ENCODE results near the gene LHPP.
A peak's percentile ranks its signal among the peaks of the same experiment; 100 is the strongest.

GRCh38 chr10:124525751-124526600 lies 64.4 kb downstream of the LHPP start:
- TF ChIP-seq HDAC2 (IDR thresholded peaks at IDR 0.05), result no peak
- TF ChIP-seq MAZ (IDR thresholded peaks at IDR 0.05; ENCODE audit: borderline replicate concordance, low read depth, low read length), result no peak
- TF ChIP-seq CTCF (IDR thresholded peaks at IDR 0.05), result no peak
- no peak for TF ChIP-seq MAX (IDR thresholded peaks at IDR 0.05)
- no peak for TF ChIP-seq POLR2A (IDR thresholded peaks at IDR 0.05; ENCODE audit: low read length)
- no peak for TF ChIP-seq EP300 (IDR thresholded peaks at IDR 0.05)
- no peak for TF ChIP-seq CHD2 (IDR thresholded peaks at IDR 0.05; ENCODE audit: low read length, partially characterized antibody)
- TF ChIP-seq USF2 (IDR thresholded peaks at IDR 0.05), result no peak
- TF ChIP-seq ZNF302 (CRISPR knock-in tag; IDR thresholded peaks at IDR 0.05), result no peak
- no peak for TF ChIP-seq JUN (IDR thresholded peaks at IDR 0.05)
- TF ChIP-seq NPAS2 (CRISPR knock-in tag; IDR thresholded peaks at IDR 0.05; ENCODE audit: borderline replicate concordance), result no peak
- TF ChIP-seq ZFP36 (IDR thresholded peaks at IDR 0.05; ENCODE audit: borderline replicate concordance, partially characterized antibody), result peak; percentile 52
